ENCODE data around the gene ELF4.

GRCh38 chrX:130111220-130112154 lies 1.2 kb upstream of the ELF4 start:
- TF ChIP-seq RAD21 (CRISPR knock-in tag; conservative IDR thresholded peaks at IDR 0.05 in 1 of 2, IDR thresholded peaks at IDR 0.05 in 1 of 2), result no peak
- TF ChIP-seq SNAPC5 (CRISPR knock-in tag; IDR thresholded peaks at IDR 0.05), result no peak
- TF ChIP-seq ZFX (CRISPR knock-in tag; IDR thresholded peaks at IDR 0.05), result peak; percentile 75
- TF ChIP-seq MYC (IDR thresholded peaks at IDR 0.05; ENCODE audit: low read depth, low read length), result no peak
- TF ChIP-seq MYC (CRISPR knock-in tag; IDR thresholded peaks at IDR 0.05; ENCODE audit: borderline replicate concordance, low read depth), result no peak
- TF ChIP-seq NFXL1 (CRISPR knock-in tag; IDR thresholded peaks at IDR 0.05), result no peak
- TF ChIP-seq FOXK1 (CRISPR knock-in tag; IDR thresholded peaks at IDR 0.05; ENCODE audit: borderline replicate concordance), result 0 out of 2 replicates have a peak, but pooled peaks have one; percentile 65
- TF ChIP-seq CEBPZ (IDR thresholded peaks at IDR 0.05; ENCODE audit: borderline replicate concordance, low read depth, low read length), result no peak
- TF ChIP-seq TAF7 (tag; IDR thresholded peaks at IDR 0.05), result no peak
- TF ChIP-seq MNT (conservative IDR thresholded peaks at IDR 0.05), result 0 out of 4 replicates have a peak, but pooled peaks of 1 of the 2 experiments have one; percentile 31
- no peak for TF ChIP-seq ZNF232 (CRISPR knock-in tag; IDR thresholded peaks at IDR 0.05)
- TF ChIP-seq CTCF (IDR thresholded peaks at IDR 0.05 in 2 of 3, conservative IDR thresholded peaks at IDR 0.05 in 1 of 3; ENCODE audit: insufficient read depth in 2 of 3, low read depth in 1 of 3, low read length in 3 of 3), result no peak

All from K562 (cell line).